ENCODE data around the gene MED22.
"Not testable (repeated sequence)": the region's sequence is repeated elsewhere in the genome, so short reads cannot be mapped to it uniquely, and the experiment has no call there.

MED22 gene

GRCh38 chr9:133386338-133386737 lies 38.4 kb upstream of the MED22 start:
- Histone ChIP-seq H3K4me1 (ENCODE audit: control insufficient read depth in 1 of 2, insufficient read depth in 2 of 2, low read length in 2 of 2) (no peaks in the 10 kb centered on the region), H3K4me3 (ENCODE audit: low read depth in 1 of 2, low read length in 2 of 2) (no peak overlapping the region), H3K27ac (ENCODE audit: low read length) (no peak overlapping the region), H3K36me3 (ENCODE audit: control insufficient read depth in 1 of 2, insufficient read depth in 2 of 2, low read length in 2 of 2) (no peaks in the 10 kb centered on the region), H3K9me3 (ENCODE audit: control insufficient read depth in 1 of 2, low read length in 2 of 2) (no peaks in the 10 kb centered on the region), H3K27me3 (ENCODE audit: low read depth, low read length) (peaks cover 3% of the 10 kb centered on the region)

- H3K4me1 ChIP-seq (ENCODE audit: control insufficient read depth in 1 of 2, insufficient read depth in 2 of 2, low read length in 2 of 2), result no peaks in the 10 kb centered on the region
- no peaks in the 10 kb centered on the region for H3K36me3 ChIP-seq (ENCODE audit: control insufficient read depth in 1 of 2, insufficient read depth in 2 of 2, low read length in 2 of 2)
- no peaks in the 10 kb centered on the region for H3K27me3 ChIP-seq (ENCODE audit: low read depth, low read length)
- H3K9me3 ChIP-seq (ENCODE audit: control insufficient read depth in 1 of 2, low read length in 2 of 2), result no peaks in the 10 kb centered on the region
- no peak overlapping the region for H3K4me3 ChIP-seq (ENCODE audit: low read depth in 1 of 2, low read length in 2 of 2)
- no peak overlapping the region for H3K27ac ChIP-seq (ENCODE audit: low read length)
Observed at GRCh38 chr9:133385452-133385851, 37.5 kb upstream of the MED22 start.

GRCh38 chr9:133384736-133385321 lies 36.9 kb upstream of the MED22 start:
- H3K36me3 ChIP-seq (ENCODE audit: control insufficient read depth in 1 of 2, insufficient read depth in 2 of 2, low read length in 2 of 2), result no peaks in the 10 kb centered on the region
- no peak overlapping the region for H3K4me3 ChIP-seq (ENCODE audit: low read depth in 1 of 2, low read length in 2 of 2)
- H3K9me3 ChIP-seq (ENCODE audit: control insufficient read depth in 1 of 2, low read length in 2 of 2), result no peaks in the 10 kb centered on the region
- no peak overlapping the region for H3K27ac ChIP-seq (ENCODE audit: low read length)
- no peaks in the 10 kb centered on the region for H3K27me3 ChIP-seq (ENCODE audit: low read depth, low read length)
- no peaks in the 10 kb centered on the region for H3K4me1 ChIP-seq (ENCODE audit: control insufficient read depth in 1 of 2, insufficient read depth in 2 of 2, low read length in 2 of 2)

- Histone ChIP-seq H3K9me3 (ENCODE audit: control insufficient read depth in 1 of 2, low read length in 2 of 2) (no peaks in the 10 kb centered on the region), H3K4me3 (ENCODE audit: low read depth in 1 of 2, low read length in 2 of 2) (no peak overlapping the region), H3K4me1 (ENCODE audit: control insufficient read depth in 1 of 2, insufficient read depth in 2 of 2, low read length in 2 of 2) (no peaks in the 10 kb centered on the region), H3K27me3 (ENCODE audit: low read depth, low read length) (no peaks in the 10 kb centered on the region), H3K36me3 (ENCODE audit: control insufficient read depth in 1 of 2, insufficient read depth in 2 of 2, low read length in 2 of 2) (no peaks in the 10 kb centered on the region), H3K27ac (ENCODE audit: low read length) (no peak overlapping the region)
Observed at GRCh38 chr9:133383438-133383837, 35.5 kb upstream of the MED22 start.

DNA sequence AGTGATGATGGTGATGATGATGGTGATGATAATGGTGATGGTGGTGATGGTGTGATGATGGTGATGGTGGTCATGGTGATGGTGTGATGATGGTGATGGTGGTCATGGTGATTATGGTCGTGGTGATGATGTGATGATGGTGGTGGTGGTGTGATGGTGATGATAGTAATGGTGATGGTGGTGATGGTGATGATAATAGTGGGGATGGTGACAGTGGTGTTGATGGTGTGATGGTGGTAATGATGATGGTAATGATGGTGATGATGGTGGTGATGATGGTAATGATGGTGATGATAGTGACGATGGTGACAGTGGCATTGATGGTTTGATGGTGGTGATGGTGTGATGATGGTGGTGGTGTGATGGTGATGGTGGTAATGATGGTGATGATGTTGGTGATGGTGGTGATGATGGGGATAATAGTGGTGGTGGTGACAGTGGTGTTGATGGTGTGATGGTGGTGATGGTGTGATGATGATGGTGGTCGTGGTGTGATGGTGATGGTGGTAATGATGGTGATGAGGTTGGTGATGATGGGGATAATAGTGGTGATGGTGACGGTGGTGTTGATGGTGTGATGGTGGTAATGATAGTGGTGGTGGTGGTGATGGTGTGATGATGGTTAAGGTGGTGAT lies 34.7 kb upstream of the MED22 start:
- Histone ChIP-seq H3K4me1 (ENCODE audit: control insufficient read depth in 1 of 2, insufficient read depth in 2 of 2, low read length in 2 of 2) (no peaks in the 10 kb centered on the region), H3K36me3 (ENCODE audit: control insufficient read depth in 1 of 2, insufficient read depth in 2 of 2, low read length in 2 of 2) (no peaks in the 10 kb centered on the region), H3K9me3 (ENCODE audit: control insufficient read depth in 1 of 2, low read length in 2 of 2) (no peaks in the 10 kb centered on the region), H3K4me3 (ENCODE audit: low read depth in 1 of 2, low read length in 2 of 2) (no peak overlapping the region), H3K27me3 (ENCODE audit: low read depth, low read length) (no peaks in the 10 kb centered on the region), H3K27ac (ENCODE audit: low read length) (no peak overlapping the region)

DNA sequence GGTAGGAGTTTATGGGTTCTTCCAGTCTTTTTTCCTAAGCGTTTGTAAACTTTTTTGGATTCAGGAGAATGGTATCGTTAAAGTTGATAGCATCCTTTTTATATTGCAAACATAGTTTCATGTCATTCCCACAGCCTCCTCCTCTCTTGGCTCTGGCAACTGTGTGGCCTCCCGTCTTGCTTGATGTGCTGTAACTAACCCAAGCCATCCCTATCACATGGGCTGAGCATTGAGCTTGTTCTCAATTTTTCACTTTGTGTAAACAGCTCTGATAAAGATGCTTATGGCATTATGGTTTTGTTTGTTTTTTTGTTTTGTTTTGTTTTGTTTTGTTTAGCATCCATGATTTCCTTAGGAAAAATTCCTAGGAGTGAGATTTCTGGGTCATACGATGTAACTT lies 32.8 kb upstream of the MED22 start:
- Histone ChIP-seq H3K9me3 (ENCODE audit: control insufficient read depth in 1 of 2, low read length in 2 of 2) (no peaks in the 10 kb centered on the region), H3K4me1 (ENCODE audit: control insufficient read depth in 1 of 2, insufficient read depth in 2 of 2, low read length in 2 of 2) (peaks cover 0 to 5% of the 10 kb centered on the region in 2 donors), H3K36me3 (ENCODE audit: control insufficient read depth in 1 of 2, insufficient read depth in 2 of 2, low read length in 2 of 2) (peaks cover 0 to under 1% of the 10 kb centered on the region in 2 donors), H3K4me3 (ENCODE audit: low read depth in 1 of 2, low read length in 2 of 2) (no peak overlapping the region), H3K27ac (ENCODE audit: low read length) (no peak overlapping the region), H3K27me3 (ENCODE audit: low read depth, low read length) (no peaks in the 10 kb centered on the region)

DNA sequence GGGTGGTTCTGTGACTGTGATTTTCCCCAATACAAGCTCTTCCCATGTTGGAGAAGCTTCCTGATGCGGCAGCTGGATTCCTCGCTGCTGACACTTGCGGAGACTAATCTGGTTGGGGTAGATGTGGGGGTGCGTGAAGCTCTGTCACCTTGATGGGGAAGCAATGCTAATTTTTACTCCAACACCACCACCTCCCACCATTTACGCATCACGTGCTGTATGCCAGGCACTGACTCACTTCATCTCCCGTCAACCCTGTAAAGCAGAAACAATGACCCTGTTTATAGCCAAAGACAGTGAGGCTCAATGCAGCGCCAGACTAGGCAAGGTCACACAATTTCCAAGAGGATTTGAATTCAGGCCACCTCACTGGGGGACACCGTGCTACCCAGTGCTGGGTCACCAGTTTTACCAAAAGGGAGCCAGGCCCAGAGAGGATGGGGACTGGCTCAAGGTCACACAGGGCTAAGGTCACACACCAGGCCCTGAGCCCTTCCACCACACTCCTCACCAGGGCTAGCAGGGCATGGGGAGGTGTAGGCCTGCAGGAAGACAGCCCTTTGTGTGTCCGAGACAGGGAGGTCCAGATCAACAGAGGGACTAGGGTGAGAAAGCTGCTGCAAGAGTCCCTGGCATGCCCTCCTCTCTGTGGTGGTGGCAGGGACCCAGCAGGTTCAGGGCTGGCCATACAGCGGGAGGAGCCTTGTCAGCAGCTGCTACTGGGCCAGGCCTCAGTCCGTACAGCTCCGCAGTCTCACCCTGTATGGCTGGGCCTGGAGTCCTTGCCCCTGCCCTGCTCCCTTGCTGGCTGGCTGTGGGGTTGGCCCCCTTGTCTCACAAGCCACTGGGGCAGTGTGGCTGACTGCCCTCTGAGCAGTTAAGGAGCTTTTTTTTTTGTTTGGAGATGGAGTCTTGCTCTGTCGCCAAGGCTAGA lies 31.5 kb upstream of the MED22 start:
- no peak overlapping the region for H3K4me3 ChIP-seq (ENCODE audit: low read depth in 1 of 2, low read length in 2 of 2)

GRCh38 chr9:133378408-133378962 lies 30.6 kb upstream of the MED22 start:
- no peaks in the 10 kb centered on the region for H3K9me3 ChIP-seq (ENCODE audit: control insufficient read depth in 1 of 2, low read length in 2 of 2)
- H3K27ac ChIP-seq (ENCODE audit: low read length), result no peak overlapping the region
- peaks cover 0 to 5% of the 10 kb centered on the region in 2 donors for H3K4me1 ChIP-seq (ENCODE audit: control insufficient read depth in 1 of 2, insufficient read depth in 2 of 2, low read length in 2 of 2)
- no peak overlapping the region for H3K4me3 ChIP-seq (ENCODE audit: low read depth in 1 of 2, low read length in 2 of 2)
- H3K36me3 ChIP-seq (ENCODE audit: control insufficient read depth in 1 of 2, insufficient read depth in 2 of 2, low read length in 2 of 2), result peaks cover 0 to 7% of the 10 kb centered on the region in 2 donors
- no peaks in the 10 kb centered on the region for H3K27me3 ChIP-seq (ENCODE audit: low read depth, low read length)

More for the DNA sequence above, 31.5 kb upstream of the MED22 start:
- no peaks in the 10 kb centered on the region for H3K27me3 ChIP-seq (ENCODE audit: low read depth, low read length)
- peaks cover 0 to 5% of the 10 kb centered on the region in 2 donors for H3K4me1 ChIP-seq (ENCODE audit: control insufficient read depth in 1 of 2, insufficient read depth in 2 of 2, low read length in 2 of 2)
- H3K27ac ChIP-seq (ENCODE audit: low read length), result no peak overlapping the region
- H3K36me3 ChIP-seq (ENCODE audit: control insufficient read depth in 1 of 2, insufficient read depth in 2 of 2, low read length in 2 of 2), result peaks cover 0 to 7% of the 10 kb centered on the region in 2 donors
- H3K9me3 ChIP-seq (ENCODE audit: control insufficient read depth in 1 of 2, low read length in 2 of 2), result no peaks in the 10 kb centered on the region

DNA sequence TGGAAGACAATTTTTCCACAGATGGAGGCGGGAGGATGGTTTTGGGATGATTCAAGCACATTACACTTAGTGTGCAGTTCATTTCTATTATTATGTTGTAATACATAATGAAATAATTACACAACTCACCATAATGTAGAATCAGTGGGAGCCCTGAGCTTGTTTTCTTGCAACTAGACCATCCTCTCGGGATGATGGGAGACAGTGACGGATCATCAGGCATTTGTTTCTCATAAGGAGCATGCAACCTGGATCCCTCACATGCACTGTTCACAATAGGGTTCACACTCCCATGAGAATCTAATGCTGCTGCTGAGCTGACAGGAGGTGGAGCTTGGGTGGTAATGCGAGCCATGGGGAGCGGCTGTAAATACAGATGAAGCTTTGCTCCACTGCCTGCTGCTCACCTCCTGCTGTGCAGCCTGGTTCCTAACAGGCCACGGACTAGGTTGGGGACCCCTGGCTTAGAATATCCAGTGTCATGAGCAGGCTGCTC lies 29.8 kb upstream of the MED22 start:
- H3K9me3 ChIP-seq (ENCODE audit: control insufficient read depth in 1 of 2, low read length in 2 of 2), result no peaks in the 10 kb centered on the region
- peaks cover under 1 to 12% of the 10 kb centered on the region in 2 donors for H3K4me1 ChIP-seq (ENCODE audit: control insufficient read depth in 1 of 2, insufficient read depth in 2 of 2, low read length in 2 of 2)
- no peak overlapping the region for H3K27ac ChIP-seq (ENCODE audit: low read length)
- H3K4me3 ChIP-seq (ENCODE audit: low read depth in 1 of 2, low read length in 2 of 2), result no peak overlapping the region
- H3K27me3 ChIP-seq (ENCODE audit: low read depth, low read length), result no peaks in the 10 kb centered on the region
- H3K36me3 ChIP-seq (ENCODE audit: control insufficient read depth in 1 of 2, insufficient read depth in 2 of 2, low read length in 2 of 2), result peaks cover 0 to 10% of the 10 kb centered on the region in 2 donors

GRCh38 chr9:133377280-133377679 lies 29.3 kb upstream of the MED22 start:
- peaks cover 0 to 12% of the 10 kb centered on the region in 2 donors for H3K36me3 ChIP-seq (ENCODE audit: control insufficient read depth in 1 of 2, insufficient read depth in 2 of 2, low read length in 2 of 2)
- H3K9me3 ChIP-seq (ENCODE audit: control insufficient read depth in 1 of 2, low read length in 2 of 2); H3K4me3 ChIP-seq (ENCODE audit: low read depth in 1 of 2, low read length in 2 of 2); H3K27ac ChIP-seq (ENCODE audit: low read length); H3K27me3 ChIP-seq (ENCODE audit: low read depth, low read length): not testable (repeated sequence)
- peaks cover 4 to 17% of the 10 kb centered on the region in 2 donors for H3K4me1 ChIP-seq (ENCODE audit: control insufficient read depth in 1 of 2, insufficient read depth in 2 of 2, low read length in 2 of 2)

Data from muscle layer of duodenum (tissue), 2 donors.